ENCODE measurements around the gene E2F3. TPM values are rescaled to one million over a fixed set of nuclear protein-coding genes. Genes with fewer than 3 reads are reported as not detected.

The E2F3 gene
- total and polyA plus RNA-seq, 10 of the 15 experiments (the other 5 are each of a cell fraction or from before 2014, with no cell fraction given) = 5.1 to 16.8 (median 10.6) TPM

- 88% methylated on average over 8 of the region's 8 CpGs for WGBS (ENCODE audit: insufficient coverage, insufficient replicate concordance, low lambda C conversion rate, missing lambda C conversion rate)
- DNase-seq (ENCODE audit: low read depth, low spot score) (no peak), ATAC-seq (no peak), FAIRE-seq (no peak)
- H3K9ac ChIP-seq (ENCODE audit: control insufficient read depth, insufficient read depth, low read length) = no peak overlapping the region
- no peaks in the 10 kb centered on the region for H3K4me1 ChIP-seq (ENCODE audit: control insufficient read depth, insufficient read depth, low read length)
- no peaks in the 10 kb centered on the region for H3K36me3 ChIP-seq (ENCODE audit: control insufficient read depth in 2 of 2, insufficient read depth in 2 of 2, low read length in 1 of 2)
- no peaks in the 10 kb centered on the region for H4K20me1 ChIP-seq (ENCODE audit: control insufficient read depth, insufficient read depth)
- no peaks in the 10 kb centered on the region for H3K9me3 ChIP-seq (replicated peaks; ENCODE audit: control insufficient read depth, insufficient read depth, low read length)
- ChIA-PET CTCF (no interaction called here), RAD21 (ENCODE audit: unreplicated experiment) (no interaction called here), SMC1A (ENCODE audit: uncharacterized antibody, unreplicated experiment) (interaction anchor here (0.8 kb wide), 1 partner anchor 92 kb away, joined by 4 read pairs; no protein-coding TSS in a partner anchor), POLR2A (interaction anchor here (0.7 kb wide), 1 partner anchor 93 kb away, joined by 3 read pairs; no protein-coding TSS in a partner anchor)
- H3K27me3 ChIP-seq (replicated peaks in 1 of 2; ENCODE audit: control insufficient read depth in 2 of 2, insufficient read depth in 2 of 2, low read length in 1 of 2) = no peaks in the 10 kb centered on the region
- H3K4me3 ChIP-seq = no peak overlapping the region
- no peaks in the 10 kb centered on the region for H3K79me2 ChIP-seq (ENCODE audit: control insufficient read depth, insufficient read depth, low read length)
- in situ Hi-C loops (cut with MboI) (no loop called here), intact Hi-C loops (cut with micrococcal nuclease; ENCODE audit: unreplicated experiment) (no loop called here)
- no peak overlapping the region for H3K27ac ChIP-seq (ENCODE audit: control insufficient read depth, insufficient read depth)
- H2AFZ ChIP-seq (ENCODE audit: control insufficient read depth, low read depth, low read length) = no peak overlapping the region
- TF ChIP-seq ZBTB4 (CRISPR knock-in tag; IDR thresholded peaks at IDR 0.05) (no peak), ATF3 (IDR thresholded peaks at IDR 0.05; ENCODE audit: borderline replicate concordance, extremely low read depth, low read depth, low read length) (no peak), STAT3 (IDR thresholded peaks at IDR 0.05; ENCODE audit: low read depth, low read length) (no peak), CEBPZ (IDR thresholded peaks at IDR 0.05; ENCODE audit: low read depth, low read length) (no peak), ZNF687 (IDR thresholded peaks at IDR 0.05) (no peak)
- BruUV-seq (replicated peaks) = no TSS peak
- H3K4me2 ChIP-seq (ENCODE audit: control insufficient read depth, insufficient read depth) = no peak overlapping the region
Observed at GRCh38 chr6:20497216-20498040, 95.7 kb downstream of the E2F3 start.
